HG03469 (cell line): ENCODE measurements around the gene PLAAT1.

ENCODE experiments used
- ATAC-seq: cut with Tn5 transposase; IDR thresholded peaks from one replicate; pipeline ENCODE4 v1.9.1; 2021; ENCODE audit warnings: mild to moderate bottlenecking, moderate library complexity, moderate number of reproducible peaks; ENCODE audit not compliant: unreplicated experiment

PLAAT1 gene

DNA sequence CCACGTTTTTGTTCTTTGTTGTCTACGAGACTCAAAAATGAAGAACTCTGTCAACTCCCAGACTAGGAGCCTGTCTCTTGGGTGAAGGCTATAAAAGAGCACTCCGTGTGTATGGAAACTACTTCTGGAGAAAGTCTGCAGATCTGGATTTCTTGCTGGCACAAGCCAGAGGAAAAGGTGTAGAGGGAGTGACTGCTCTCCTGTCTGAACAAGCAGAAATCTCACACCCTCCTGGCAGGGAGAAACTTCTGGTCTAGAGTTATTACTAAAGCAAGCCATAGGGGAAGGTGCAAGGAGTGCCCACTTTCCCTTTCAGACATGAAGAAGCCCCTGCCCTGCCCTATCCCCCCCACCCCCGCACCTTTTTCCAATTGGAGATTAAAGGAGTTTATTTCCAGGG, 9.5 kb downstream of the PLAAT1 start:
- ATAC-seq, result no peak

GRCh38 chr3:193253986-193254660, 13.1 kb downstream of the PLAAT1 start:
- no peak for ATAC-seq

DNA sequence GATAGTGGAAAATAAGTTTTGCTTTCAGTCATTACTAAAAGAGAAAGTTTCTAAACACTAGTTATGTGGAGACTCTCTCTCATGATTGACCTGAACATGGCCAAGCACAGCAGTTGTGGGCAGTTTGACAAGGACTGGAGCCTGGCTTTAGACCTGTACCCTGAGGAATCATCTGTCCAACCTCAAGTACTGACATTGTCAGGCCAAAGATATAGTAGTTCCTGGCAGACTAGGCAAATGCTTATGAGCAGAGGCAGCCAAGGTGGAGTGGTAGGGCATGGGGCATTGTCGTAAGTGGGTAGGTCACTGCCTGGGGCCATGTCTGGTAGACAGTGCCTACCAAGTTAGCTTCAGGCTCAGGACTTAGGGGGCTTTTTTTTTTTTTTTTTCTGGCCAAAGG, 20.9 kb downstream of the PLAAT1 start:
- no peak for ATAC-seq

DNA sequence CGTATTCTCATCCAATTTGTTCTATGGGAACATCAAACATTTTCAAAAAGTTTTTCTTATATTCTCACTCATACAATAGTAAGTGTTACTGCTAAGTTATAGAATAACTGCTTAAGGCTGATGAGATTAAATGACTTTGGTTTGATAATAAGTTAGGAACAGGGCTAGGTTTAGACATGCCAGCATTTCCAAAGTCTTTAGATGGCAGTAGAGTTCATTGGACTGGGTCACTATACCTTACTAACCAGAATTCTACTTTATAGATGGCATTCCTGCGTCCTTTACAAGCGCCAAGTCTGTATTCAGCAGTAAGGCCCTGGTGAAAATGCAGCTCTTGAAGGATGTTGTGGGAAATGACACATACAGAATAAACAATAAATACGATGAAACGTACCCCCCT, 21.7 kb downstream of the PLAAT1 start:
- no peak for ATAC-seq

- no peak for ATAC-seq
Observed at GRCh38 chr3:193269343-193270028, 28.5 kb downstream of the PLAAT1 start.

GRCh38 chr3:193270451-193270850, 29.4 kb downstream of the PLAAT1 start:
- ATAC-seq, result no peak

GRCh38 chr3:193271101-193271840, 30.2 kb downstream of the PLAAT1 start:
- ATAC-seq, result no peak

- no peak for ATAC-seq
Observed at GRCh38 chr3:193292386-193292785, 51.4 kb downstream of the PLAAT1 start.

DNA sequence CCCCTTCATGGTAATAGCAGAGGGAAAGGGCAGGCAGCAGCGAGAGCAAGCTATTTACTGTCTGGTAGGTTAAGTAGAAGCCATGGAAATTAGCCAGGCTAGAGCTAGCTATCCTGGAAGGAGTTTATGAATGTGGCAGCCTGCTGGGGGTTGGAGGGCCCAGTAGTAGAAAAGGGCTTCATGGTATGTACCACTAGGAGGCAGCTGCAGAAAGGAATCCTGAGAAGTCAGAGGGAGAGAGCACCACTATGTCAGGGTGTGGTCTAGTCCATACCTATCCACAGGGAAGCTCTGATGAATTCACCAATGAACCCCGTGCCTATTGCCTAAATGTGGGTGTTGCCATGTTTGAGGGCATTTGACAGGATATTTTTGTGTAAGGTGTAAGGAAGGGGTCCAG, 55.0 kb downstream of the PLAAT1 start:
- ATAC-seq, result no peak

- no peak for ATAC-seq
Observed at GRCh38 chr3:193297421-193297820, 56.4 kb downstream of the PLAAT1 start.

DNA sequence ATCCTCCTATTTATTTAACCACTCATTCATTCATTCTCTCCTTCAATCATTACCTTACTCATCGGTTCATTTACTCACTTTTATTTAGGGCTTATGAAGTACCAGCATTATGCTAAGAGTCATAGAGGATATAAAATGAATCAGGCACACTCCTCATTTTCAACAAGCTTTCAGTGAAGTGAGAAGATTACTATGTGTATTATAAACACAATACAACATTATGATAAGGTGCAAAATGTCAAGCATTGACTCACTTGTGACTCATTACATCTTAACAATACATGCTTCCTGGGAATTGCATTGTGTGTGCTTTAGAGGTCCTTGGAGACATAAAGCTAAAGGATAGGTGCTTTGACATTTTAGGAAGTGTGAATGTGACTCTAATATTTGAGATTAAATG, 60.4 kb downstream of the PLAAT1 start:
- no peak for ATAC-seq

DNA sequence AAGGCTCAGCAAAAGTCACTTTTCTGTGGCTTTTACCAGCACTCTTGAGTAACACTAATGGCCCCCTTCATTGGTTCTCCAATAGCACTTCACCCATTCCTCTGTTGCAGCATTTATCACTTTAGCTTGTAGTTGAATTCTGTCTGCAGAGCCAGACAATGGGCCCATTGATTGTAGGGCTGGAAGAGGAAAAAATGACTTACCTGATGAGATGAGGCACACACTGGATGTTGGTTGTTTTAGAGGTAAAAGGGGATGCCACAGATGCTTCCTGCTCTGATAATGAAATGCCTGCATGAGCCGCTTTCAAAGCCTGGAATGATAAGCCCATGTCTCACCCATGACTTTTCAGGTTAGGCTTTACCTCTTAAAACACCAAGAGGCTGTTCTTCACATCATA, 64.3 kb downstream of the PLAAT1 start:
- ATAC-seq, result no peak

GRCh38 chr3:193310914-193311723, 70.1 kb downstream of the PLAAT1 start:
- ATAC-seq, result no peak

DNA sequence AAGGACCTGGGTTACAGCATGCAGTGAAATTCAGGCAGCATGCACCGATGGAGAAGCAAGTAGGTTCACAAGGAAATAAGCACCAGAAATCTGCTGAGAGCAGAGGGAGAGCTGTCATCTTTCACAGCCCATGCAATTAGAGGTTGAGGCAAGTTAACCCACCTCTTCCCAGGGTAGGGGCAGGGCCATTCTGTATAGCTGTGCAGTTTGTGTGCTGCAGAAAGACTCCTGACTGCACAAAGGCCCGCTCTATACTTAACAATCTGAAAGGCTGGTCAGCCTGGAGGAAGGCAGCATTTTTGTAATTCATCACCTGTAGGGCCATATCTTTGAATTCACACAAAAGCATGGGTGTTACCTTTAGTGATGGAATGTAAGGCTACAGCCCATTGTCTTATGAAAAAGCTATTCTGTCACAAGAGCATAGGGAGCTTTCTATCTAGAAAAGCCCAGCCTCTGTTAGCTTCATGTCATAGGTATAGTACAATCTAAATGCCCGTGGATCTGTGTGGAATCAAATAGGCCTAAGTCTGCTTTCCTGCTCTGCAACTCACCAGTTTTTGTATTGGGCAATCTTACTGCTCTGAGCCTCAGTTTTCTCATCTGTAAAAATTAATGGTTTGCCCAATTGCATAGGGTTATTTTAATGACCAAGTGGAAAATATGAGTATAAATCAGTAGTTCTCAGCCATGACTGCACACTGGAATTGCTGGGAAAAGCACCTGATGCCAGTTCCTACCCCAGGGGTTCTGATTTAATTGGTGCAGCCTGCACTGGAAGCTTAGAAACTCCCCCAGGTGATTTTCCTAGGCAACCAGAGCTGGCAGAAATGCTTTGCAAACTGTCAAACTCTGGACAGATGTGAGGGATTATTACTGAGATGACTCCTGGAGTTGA, 72.3 kb downstream of the PLAAT1 start:
- no peak for ATAC-seq

DNA sequence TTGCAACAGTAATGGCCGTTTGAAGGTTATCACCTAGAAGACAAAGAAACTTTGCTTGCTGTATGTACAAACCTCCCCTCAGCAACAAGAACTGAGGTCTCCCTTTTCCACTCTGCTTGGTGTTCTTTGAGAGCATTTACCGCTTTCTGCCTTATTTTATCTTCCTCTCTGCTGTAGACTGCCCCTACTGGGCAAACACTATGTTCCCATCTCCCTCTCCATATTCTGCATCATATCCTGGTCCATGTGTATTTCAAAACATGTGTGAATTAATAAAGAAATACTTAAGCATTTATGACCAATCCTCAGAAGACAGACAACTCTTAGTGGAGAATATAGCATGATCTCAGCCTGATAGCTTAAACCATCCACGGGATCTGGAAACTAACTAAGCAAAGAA, 73.1 kb downstream of the PLAAT1 start:
- no peak for ATAC-seq

DNA sequence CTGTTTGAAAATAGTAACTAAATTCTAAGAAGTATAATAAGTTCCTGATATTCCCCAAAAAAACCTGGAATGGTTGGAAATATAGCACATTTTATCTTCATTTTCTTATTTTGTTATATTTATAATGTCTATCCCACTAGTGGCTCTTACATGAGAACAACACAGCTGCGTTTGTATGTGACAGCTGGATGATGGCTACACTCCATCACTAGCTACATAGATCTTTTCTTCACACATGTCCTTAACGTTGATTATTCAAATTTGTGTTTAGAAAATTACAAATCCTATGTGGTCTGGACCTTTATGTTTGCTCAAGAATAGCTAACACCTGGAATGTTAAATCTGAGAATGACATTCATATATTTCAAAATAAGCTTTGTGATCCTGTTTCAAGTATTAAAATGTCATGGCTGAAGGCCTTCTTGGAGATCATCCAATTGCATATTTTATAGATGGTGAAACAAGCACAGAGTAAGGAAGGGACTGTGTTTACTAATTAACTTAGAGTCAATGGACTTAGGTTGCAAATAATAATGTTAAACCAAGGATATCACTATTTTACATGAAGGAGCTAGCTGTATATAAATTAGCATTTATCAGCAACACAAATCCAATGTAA, 76.8 kb downstream of the PLAAT1 start:
- ATAC-seq, result no peak
